22Rv1 (cell line): ENCODE results near the gene VIL1.

ENCODE experiments used
- ZFX ChIP-seq: fragments of 450-650 bp; IDR thresholded peaks from 2 replicates; pipeline ENCODE4 v1.6.1; 2017; ENCODE audit warnings: antibody characterized with exemption, borderline replicate concordance
- TF ChIP-seq, protein P1 (sequence below): fragments of 450-650 bp; IDR thresholded peaks from 2 replicates; pipeline ENCODE4 v1.5.1; 2017; ENCODE audit warnings: mild to moderate bottlenecking

DNA sequence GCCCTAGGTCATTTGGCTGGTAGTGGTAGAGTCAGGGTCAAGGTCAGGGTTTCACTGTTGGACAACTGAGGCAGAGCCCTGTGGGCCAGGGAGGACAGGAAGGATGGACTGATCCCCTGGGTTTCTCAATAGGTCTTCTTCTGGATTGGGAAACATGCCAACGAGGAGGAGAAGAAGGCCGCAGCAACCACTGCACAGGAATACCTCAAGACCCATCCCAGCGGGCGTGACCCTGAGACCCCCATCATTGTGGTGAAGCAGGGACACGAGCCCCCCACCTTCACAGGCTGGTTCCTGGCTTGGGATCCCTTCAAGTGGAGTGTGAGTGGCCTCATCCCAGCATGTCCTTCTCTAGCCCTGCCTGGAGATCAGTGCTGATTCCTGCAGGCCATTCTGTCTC, 18.1 kb downstream of the VIL1 start:
- TF ChIP-seq, protein P1, sequence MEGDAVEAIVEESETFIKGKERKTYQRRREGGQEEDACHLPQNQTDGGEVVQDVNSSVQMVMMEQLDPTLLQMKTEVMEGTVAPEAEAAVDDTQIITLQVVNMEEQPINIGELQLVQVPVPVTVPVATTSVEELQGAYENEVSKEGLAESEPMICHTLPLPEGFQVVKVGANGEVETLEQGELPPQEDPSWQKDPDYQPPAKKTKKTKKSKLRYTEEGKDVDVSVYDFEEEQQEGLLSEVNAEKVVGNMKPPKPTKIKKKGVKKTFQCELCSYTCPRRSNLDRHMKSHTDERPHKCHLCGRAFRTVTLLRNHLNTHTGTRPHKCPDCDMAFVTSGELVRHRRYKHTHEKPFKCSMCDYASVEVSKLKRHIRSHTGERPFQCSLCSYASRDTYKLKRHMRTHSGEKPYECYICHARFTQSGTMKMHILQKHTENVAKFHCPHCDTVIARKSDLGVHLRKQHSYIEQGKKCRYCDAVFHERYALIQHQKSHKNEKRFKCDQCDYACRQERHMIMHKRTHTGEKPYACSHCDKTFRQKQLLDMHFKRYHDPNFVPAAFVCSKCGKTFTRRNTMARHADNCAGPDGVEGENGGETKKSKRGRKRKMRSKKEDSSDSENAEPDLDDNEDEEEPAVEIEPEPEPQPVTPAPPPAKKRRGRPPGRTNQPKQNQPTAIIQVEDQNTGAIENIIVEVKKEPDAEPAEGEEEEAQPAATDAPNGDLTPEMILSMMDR: no peak
- no peak for TF ChIP-seq ZFX
